ENCODE data around the gene MCTP1.

Gene MCTP1

DNA sequence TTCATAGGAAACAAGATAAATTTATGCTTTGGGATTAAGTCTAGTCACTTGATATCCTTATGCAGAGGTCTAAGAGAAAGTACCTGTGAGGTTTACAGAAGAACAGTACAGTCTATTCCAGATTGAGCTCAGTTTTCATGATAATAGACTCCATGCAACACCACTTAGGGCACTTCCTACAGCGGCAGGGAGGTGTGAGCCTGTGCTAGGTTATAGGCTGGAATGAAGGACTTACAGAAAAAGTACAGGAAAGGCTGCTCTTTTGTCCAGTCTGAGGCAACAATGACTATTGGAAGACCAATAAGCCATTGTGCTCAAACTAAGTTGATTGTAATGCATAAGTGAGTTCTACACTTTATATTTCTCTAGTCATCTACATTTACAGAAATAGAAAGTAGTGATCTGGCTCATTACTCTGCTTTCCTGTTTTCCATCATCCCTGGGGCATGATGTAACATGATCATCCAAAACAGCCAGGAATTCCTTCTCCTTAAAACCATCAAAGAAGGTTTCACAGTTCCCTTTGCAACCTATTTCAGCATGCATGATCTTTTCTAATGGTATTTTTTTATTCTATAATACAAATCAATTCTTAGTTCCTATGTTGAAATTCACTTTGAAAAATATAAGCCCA, 343.7 kb downstream of the MCTP1 start:
- no peak overlapping the region for H2AFZ ChIP-seq (ENCODE audit: low read depth, low read length)
- H3K27me3 ChIP-seq (ENCODE audit: low read depth, low read length) = no peaks in the 10 kb centered on the region
- H3K4me3 ChIP-seq (ENCODE audit: low read length) = no peak overlapping the region
- H3K36me3 ChIP-seq (replicated peaks; ENCODE audit: low read depth, low read length) = no peaks in the 10 kb centered on the region
- H3K4me1 ChIP-seq (ENCODE audit: low read length) = no peaks in the 10 kb centered on the region
- no peak overlapping the region for H3K9ac ChIP-seq (ENCODE audit: low read length)
- H3K27ac ChIP-seq (ENCODE audit: low read length) = no peak overlapping the region
- TF ChIP-seq EZH2phosphoT487 (IDR thresholded peaks at IDR 0.05; ENCODE audit: low read depth) = no peak
- TF ChIP-seq, protein P1, sequence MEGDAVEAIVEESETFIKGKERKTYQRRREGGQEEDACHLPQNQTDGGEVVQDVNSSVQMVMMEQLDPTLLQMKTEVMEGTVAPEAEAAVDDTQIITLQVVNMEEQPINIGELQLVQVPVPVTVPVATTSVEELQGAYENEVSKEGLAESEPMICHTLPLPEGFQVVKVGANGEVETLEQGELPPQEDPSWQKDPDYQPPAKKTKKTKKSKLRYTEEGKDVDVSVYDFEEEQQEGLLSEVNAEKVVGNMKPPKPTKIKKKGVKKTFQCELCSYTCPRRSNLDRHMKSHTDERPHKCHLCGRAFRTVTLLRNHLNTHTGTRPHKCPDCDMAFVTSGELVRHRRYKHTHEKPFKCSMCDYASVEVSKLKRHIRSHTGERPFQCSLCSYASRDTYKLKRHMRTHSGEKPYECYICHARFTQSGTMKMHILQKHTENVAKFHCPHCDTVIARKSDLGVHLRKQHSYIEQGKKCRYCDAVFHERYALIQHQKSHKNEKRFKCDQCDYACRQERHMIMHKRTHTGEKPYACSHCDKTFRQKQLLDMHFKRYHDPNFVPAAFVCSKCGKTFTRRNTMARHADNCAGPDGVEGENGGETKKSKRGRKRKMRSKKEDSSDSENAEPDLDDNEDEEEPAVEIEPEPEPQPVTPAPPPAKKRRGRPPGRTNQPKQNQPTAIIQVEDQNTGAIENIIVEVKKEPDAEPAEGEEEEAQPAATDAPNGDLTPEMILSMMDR (IDR thresholded peaks at IDR 0.05; ENCODE audit: low read depth, low read length) = no peak
- H3K9me3 ChIP-seq (ENCODE audit: insufficient read depth, low read length) = no peaks in the 10 kb centered on the region
- no peak overlapping the region for H3K4me2 ChIP-seq (ENCODE audit: low read length)
- no peaks in the 10 kb centered on the region for H3K79me2 ChIP-seq (ENCODE audit: low read length)
- H4K20me1 ChIP-seq (ENCODE audit: insufficient read depth, low read length) = no peaks in the 10 kb centered on the region

GRCh38 chr5:94932259-94932658, 352.6 kb downstream of the MCTP1 start:
- H4K20me1 ChIP-seq (ENCODE audit: insufficient read depth, low read length) = no peaks in the 10 kb centered on the region
- no peak overlapping the region for H3K4me3 ChIP-seq (ENCODE audit: low read length)
- no peaks in the 10 kb centered on the region for H3K79me2 ChIP-seq (ENCODE audit: low read length)
- no peaks in the 10 kb centered on the region for H3K36me3 ChIP-seq (replicated peaks; ENCODE audit: low read depth, low read length)
- H3K4me1 ChIP-seq (ENCODE audit: low read length) = no peaks in the 10 kb centered on the region
- no peaks in the 10 kb centered on the region for H3K9me3 ChIP-seq (ENCODE audit: insufficient read depth, low read length)
- H2AFZ ChIP-seq (ENCODE audit: low read depth, low read length) = no peak overlapping the region
- H3K27ac ChIP-seq (ENCODE audit: low read length) = no peak overlapping the region
- H3K27me3 ChIP-seq (ENCODE audit: low read depth, low read length) = no peaks in the 10 kb centered on the region
- TF ChIP-seq, protein P1 (IDR thresholded peaks at IDR 0.05; ENCODE audit: low read depth, low read length) = no peak
- no peak for TF ChIP-seq EZH2phosphoT487 (IDR thresholded peaks at IDR 0.05; ENCODE audit: low read depth)
- H3K9ac ChIP-seq (ENCODE audit: low read length) = no peak overlapping the region
- no peak overlapping the region for H3K4me2 ChIP-seq (ENCODE audit: low read length)

- Histone ChIP-seq H3K27ac (ENCODE audit: low read length) (no peak overlapping the region), H3K9ac (ENCODE audit: low read length) (no peak overlapping the region), H3K4me1 (ENCODE audit: low read length) (no peaks in the 10 kb centered on the region), H4K20me1 (ENCODE audit: insufficient read depth, low read length) (no peaks in the 10 kb centered on the region), H3K27me3 (ENCODE audit: low read depth, low read length) (no peaks in the 10 kb centered on the region), H2AFZ (ENCODE audit: low read depth, low read length) (no peak overlapping the region), H3K4me2 (ENCODE audit: low read length) (no peak overlapping the region), H3K79me2 (ENCODE audit: low read length) (no peaks in the 10 kb centered on the region), H3K36me3 (replicated peaks; ENCODE audit: low read depth, low read length) (no peaks in the 10 kb centered on the region), H3K9me3 (ENCODE audit: insufficient read depth, low read length) (no peaks in the 10 kb centered on the region), H3K4me3 (ENCODE audit: low read length) (no peak overlapping the region)
- TF ChIP-seq EZH2phosphoT487 (IDR thresholded peaks at IDR 0.05; ENCODE audit: low read depth) = no peak
- TF ChIP-seq, protein P1 (IDR thresholded peaks at IDR 0.05; ENCODE audit: low read depth, low read length) = no peak
Measured at GRCh38 chr5:94928891-94929290, 356.0 kb downstream of the MCTP1 start.

- no peaks in the 10 kb centered on the region for H3K27me3 ChIP-seq (ENCODE audit: low read depth, low read length)
- no peak for TF ChIP-seq EZH2phosphoT487 (IDR thresholded peaks at IDR 0.05; ENCODE audit: low read depth)
- TF ChIP-seq, protein P1 (IDR thresholded peaks at IDR 0.05; ENCODE audit: low read depth, low read length) = no peak
Measured at GRCh38 chr5:94920570-94920969, 364.3 kb downstream of the MCTP1 start.

More at GRCh38 chr5:94920570-94920969, 364.3 kb downstream of the MCTP1 start:
- Histone ChIP-seq H3K4me2 (ENCODE audit: low read length) (no peak overlapping the region), H3K79me2 (ENCODE audit: low read length) (no peaks in the 10 kb centered on the region), H3K27ac (ENCODE audit: low read length) (no peak overlapping the region), H3K4me1 (ENCODE audit: low read length) (no peaks in the 10 kb centered on the region), H3K9ac (ENCODE audit: low read length) (no peak overlapping the region), H3K9me3 (ENCODE audit: insufficient read depth, low read length) (no peaks in the 10 kb centered on the region), H3K4me3 (ENCODE audit: low read length) (no peak overlapping the region), H4K20me1 (ENCODE audit: insufficient read depth, low read length) (no peaks in the 10 kb centered on the region), H2AFZ (ENCODE audit: low read depth, low read length) (no peak overlapping the region), H3K36me3 (replicated peaks; ENCODE audit: low read depth, low read length) (no peaks in the 10 kb centered on the region)

Measured in OCI-LY3 (cell line).